GM18951 (cell line): ENCODE measurements around the gene CLECL1.
"Not testable (repeated sequence)": the region's sequence is repeated elsewhere in the genome, so short reads cannot be mapped to it uniquely, and the experiment has no call there.

Experiments
- POLR2A ChIP-seq: IDR thresholded peaks from 4 replicates; pipeline ENCODE4 v1.6.1; 2011; ENCODE audit warnings: mild to moderate bottlenecking; ENCODE audit not compliant: insufficient read length, insufficient read depth; ENCODE audit errors: extremely low read depth
- in situ Hi-C: fragments of 300-500 bp; cut with MboI; formaldehyde crosslinking; loops from one replicate; pipeline ENCODE4 v1.12.0; 2022; ENCODE audit warnings: low sequenced_read_pairs, mixed read lengths, inconsistent platforms; ENCODE audit not compliant: unreplicated experiment

The CLECL1 gene

GRCh38 chr12:9721394-9722092, 11.4 kb downstream of the CLECL1 start:
- TF ChIP-seq POLR2A: no peak
- in situ Hi-C loops: no loop called here

- in situ Hi-C loops: no loop called here
- peak; percentile 19 for TF ChIP-seq POLR2A
These were observed 13.1 kb downstream of the CLECL1 start for GRCh38 chr12:9719790-9720189.

DNA sequence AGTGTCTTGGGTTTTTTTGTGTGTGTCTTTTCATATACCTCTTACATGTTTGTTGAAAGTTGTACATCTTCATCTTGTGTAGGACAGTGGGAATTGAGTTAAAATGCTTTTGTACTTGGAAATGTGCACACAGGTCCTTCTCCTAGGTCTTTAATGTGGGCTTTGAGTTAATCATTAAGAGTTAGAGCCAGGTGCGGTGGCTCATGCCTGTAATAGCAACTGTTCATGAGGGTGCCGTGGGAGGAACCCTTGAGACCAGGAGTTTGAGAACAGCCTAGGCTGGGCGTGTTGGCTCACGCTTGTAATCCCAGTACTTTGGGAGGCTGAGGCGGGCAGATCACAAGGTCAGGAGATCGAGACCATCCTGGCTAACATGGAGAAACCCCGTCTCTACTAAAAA, 13.9 kb downstream of the CLECL1 start:
- in situ Hi-C loops: no loop called here
- no peak for TF ChIP-seq POLR2A

DNA sequence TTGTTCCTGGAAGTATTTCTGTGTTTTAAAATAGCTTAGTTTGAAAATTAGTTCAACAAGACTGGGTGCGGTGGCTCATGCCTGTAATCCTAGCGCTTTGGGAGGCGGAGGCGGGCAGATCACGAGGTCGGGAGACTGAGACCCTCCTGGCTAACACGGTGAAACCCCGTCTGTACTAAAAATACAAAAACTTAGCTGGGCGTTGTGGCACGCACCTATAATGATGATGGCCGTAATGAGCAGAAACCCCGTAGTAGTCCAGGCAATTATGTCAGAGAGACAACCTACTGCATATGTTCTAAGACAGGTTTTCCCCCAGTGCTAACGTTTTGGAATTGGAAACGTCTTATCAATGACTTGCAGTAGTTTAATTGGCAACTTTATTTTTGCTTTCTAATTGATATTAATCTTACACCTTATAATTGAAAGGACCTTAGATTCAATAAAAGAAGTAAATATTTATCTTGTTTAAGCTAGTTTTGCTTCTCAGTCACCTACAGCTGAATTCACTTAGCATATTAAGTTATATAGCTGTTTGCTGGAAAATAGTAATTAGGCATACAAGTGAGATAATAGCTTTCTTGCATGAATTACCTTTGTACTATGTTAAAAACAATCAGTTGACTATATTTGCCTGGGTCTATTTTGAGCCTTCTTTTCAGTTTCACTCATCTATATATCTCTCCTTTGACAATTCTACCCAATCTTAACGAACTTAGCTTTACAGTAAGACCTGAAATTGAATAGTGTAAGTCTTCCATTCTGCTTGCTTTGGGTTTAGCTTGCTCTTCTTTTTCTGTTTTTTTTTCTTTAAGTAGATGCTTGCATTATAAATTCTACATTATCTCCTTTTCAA, 15.6 kb downstream of the CLECL1 start:
- in situ Hi-C loops: no loop called here
- TF ChIP-seq POLR2A: no peak

DNA sequence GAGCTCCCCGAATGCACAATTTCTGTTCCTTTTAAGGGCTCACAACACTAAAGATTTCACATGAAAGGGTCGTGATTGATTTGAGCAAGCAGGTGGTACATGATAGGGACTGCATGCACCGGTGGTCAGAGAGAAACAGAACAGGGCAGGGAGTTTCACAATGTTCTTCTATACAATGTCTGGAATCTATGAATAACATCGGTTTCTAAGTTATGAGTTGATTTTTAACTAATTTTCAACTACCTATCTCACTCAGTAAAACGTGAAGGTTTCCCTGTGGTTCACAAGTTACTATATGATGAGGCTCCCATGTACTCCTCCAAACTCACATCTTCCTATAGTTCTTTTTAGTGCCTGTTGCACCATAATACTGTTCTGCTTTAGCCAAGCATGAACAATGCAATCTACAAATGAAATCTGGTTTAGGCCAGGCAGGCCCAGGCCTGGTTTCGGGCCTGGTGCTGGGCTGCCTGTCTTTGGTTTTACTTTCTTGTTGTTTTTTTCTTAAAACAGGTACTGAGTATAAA, 19.8 kb downstream of the CLECL1 start:
- in situ Hi-C loops: not testable (repeated sequence)

DNA sequence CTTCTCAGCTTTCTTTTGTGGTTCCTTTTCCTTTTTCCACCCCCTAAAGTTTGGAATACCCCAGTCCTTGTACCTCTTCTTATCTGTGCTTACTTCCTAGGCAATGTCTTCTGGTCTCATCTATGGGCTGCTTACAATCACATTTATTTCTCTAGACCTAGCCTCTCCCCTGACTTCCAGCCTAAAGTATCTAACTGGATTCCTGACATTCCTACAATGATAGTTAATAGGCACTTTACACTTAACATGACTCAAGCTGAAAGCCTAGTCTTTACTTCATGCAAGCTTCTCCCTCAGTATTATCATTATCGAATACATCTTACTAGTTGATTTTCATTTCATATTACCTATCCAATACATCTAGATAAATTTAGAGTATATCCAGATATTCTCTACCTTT, 21.2 kb downstream of the CLECL1 start:
- TF ChIP-seq POLR2A: no peak
- in situ Hi-C loops: no loop called here

DNA sequence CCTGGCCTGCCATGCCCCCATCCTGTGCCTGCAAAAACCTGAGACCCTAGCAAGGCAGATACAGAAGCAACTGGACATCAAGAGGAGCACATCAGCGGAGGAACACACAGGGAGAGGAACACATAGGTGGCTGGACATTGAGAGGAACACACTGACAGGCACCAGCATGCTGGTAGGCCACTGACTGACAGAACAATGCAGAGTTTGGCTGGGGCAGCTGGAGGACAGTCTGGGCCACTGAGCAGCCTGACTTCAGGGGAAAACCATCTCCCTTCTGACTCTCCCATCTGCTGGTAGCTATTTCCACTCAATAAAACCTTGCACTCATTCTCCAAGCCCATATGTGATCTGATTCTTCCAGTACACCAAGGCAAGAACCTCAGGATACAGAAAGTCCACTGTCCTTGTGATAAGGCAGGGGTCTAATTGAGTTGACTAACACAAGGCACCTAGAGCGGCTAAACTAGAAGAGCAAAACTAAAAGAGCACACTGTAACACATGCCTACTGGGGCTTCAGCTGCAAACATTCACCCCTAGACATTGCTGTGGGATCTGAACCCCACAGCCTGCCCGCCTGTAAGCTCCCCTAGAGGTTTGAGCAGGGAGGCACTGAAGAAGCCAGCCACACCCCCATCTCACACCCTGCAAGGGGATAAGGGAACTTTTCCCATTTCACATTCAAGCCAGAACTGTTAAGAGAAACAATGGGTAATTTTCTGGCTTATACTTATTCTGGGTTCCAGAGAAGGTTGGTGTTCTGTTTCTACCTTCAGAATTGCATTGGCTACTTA, 22.1 kb downstream of the CLECL1 start:
- no peak for TF ChIP-seq POLR2A
- in situ Hi-C loops: no loop called here

GRCh38 chr12:9708853-9709252, 24.0 kb downstream of the CLECL1 start:
- TF ChIP-seq POLR2A: no peak
- in situ Hi-C loops: no loop called here

- in situ Hi-C loops: no loop called here
- no peak for TF ChIP-seq POLR2A
These were observed 24.8 kb downstream of the CLECL1 start for GRCh38 chr12:9707864-9708808.

GRCh38 chr12:9707356-9707755, 25.5 kb downstream of the CLECL1 start:
- in situ Hi-C loops: no loop called here
- TF ChIP-seq POLR2A: no peak

GRCh38 chr12:9706086-9706685, 26.7 kb downstream of the CLECL1 start:
- in situ Hi-C loops: no loop called here
- no peak for TF ChIP-seq POLR2A

- in situ Hi-C loops: not testable (repeated sequence)
These were observed 28.3 kb downstream of the CLECL1 start for GRCh38 chr12:9704561-9704960.
